Measurements from ENCODE around the gene JPH3.
"Not testable (repeated sequence)": the region's sequence is repeated elsewhere in the genome, so short reads cannot be mapped to it uniquely, and the experiment has no call there.

JPH3 gene

DNA sequence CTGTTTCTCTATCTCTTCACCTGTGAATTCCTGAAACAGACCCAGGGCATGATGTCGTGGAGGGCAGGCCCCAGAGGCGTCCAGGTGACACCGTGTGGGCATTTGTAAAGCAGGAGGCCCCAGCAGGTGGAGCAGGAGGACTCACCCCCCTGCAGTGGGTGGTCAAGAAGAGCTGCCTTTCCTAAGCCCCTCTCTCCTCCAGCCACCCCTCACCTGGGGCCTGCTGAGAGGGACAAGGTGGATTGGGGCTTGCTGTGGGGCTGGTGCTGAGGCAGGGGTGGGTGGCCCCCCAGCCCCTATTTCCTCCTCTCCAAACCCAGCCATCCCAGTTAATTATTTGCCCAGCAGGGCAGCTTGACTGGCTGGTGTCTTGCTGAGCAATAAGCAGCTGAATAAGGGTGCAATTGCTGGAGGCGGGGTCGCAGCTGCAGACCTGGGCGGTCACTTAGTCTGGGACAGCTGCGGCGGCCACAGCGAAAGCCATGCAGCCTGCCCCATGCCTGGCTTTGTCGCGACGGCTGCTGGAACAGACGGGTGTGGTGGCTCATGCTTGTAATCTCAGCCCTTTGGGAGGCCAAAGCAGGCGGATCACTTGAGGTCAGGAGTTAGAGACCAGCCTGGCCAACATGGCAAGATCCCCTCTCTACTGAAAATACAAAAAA is 56.4 kb downstream of the JPH3 start:
- no peak for DNase-seq

DNA sequence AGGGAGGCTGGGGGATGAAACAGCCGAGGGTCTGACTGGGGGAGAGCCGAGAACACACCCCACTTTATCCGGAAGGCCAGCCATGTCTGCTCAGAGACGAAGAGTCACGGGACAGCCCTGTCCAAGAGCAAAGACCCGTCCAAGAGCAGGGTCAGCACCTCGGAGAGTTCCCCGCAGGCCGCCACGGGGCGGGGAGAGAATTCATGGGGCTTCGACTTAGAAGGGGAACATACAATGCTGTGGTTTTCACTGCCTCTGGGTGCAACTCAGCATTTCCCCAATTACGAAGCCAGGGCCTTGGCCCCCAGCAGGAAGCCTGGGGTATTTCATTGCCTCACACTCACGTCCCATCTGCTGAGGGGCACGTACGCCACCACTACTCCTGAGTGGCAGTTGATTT is 59.3 kb downstream of the JPH3 start:
- no peak for DNase-seq

DNA sequence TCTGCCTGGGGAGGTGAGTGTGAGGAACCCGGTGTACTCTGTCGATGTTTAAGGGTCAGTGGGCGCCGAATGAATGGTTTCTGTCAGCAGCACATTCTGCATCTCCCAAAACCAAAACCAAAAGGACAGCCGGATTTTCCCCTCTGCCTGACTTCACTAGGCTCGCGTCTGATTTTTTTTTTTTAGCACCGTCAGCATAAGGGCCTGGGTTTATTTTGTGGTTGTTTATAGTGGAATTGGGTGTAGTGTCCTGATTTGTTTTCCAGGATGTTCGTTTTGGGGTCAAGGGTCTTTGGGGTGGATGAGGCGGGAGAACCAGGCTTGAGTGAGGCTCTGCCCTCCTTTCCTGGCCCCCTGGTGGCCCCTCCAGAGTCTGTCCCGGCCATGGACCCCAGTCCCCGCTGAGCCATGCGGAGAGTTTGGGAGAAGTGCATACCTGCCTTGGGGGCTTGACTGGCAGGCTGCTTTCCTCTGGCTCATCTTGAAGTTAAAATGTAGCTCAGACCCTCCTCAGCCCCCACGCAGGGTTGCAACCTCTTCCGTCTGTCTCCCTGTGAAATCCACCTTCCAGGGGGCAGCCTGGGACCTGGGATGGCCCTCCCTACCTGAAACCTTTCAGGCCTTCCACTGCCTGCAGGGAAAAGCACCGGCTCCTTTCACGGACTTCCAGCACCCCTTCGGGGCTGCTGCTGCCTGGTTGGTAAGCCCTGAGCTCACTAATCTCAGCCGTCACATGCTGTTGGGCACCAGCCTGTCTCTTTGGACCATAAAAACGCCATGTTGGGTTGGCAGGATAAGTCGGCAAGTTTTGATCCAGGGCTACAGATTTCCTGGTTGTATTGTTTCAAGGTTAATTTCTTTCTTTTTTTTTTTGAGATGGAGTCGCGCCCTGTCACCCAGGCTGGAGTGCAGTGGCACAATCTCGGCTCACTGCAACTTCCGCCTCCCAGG is 60.2 kb downstream of the JPH3 start:
- no peak for DNase-seq

DNA sequence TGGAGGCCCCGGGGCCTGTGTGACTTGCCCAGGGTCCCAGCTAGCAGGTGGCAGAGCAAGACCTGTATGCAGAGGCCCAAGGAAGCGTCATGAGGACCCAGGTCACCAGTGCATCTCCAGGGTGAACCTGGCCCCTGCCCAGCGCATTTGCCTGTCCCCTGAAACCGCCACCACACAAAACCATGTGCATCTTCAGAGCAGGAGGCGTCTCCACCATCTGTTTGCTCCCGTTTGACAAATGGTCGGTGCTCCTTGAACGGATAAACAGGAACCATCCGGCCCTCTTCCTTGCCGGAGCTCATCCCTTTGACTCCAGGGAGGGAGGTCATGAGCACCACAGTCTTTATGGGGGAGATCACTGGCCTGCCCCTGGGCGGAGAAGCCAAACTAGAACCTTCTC is 62.5 kb downstream of the JPH3 start:
- DNase-seq = no peak

DNA sequence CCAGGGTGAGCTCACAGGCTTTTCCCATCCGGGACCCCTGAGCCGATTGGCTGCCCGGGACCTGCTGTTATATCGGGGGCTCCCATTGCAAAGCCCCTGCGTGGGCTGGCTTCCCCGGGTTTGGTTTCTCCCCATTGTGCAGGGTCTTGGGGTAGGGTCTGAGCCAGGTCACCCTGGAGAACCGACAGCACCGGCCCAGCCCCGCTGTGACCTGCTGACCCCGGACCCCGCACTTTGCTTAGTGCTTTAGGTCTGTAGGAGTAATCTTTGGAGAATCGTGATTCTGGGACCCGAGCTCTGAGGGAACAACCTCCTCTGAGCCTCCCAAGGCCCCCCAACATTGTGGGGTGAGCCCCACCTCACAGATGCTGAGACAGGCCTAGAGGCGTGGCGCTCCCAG is 62.9 kb downstream of the JPH3 start:
- no peak for DNase-seq

DNA sequence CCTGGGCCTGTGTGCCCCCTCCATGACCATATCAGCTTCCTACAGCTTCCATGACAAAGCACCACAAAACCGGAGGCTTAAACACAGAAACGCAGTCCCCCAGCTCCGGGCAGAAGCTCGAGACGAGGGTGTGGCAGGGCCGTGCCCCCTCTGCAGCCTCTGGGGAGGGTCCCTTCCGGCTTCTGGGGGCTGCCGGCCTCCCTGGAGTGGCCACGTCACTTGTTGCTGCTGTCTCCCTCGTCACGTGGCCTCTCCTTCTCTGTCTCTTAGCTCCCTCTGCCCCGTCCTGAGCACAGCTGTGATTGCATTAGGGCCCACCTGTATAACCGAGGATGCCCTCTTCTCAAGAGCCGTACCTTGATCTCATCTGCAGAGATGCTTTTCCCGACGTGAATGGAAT is 64.6 kb downstream of the JPH3 start:
- DNase-seq = no peak

DNA sequence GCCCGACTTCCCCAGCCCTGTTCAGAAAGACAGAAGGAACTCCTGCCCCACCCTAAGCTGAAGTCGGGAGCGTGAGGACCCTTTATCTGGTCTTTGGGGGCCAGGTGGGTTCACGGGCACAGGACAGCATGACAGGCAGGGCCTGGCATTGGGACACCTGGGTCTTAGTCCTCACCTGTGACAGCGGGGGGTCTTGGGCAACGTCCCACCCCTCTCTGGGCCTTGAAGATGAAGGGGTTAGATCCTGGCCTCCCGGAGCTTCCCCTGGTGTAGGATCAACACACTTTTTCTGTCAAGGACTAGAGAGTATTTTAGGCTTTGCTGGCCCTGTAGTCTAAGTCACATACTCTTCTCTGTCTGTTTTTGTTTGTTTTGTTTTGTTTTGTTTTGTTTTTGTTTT is 65.1 kb downstream of the JPH3 start:
- DNase-seq = no peak

DNA sequence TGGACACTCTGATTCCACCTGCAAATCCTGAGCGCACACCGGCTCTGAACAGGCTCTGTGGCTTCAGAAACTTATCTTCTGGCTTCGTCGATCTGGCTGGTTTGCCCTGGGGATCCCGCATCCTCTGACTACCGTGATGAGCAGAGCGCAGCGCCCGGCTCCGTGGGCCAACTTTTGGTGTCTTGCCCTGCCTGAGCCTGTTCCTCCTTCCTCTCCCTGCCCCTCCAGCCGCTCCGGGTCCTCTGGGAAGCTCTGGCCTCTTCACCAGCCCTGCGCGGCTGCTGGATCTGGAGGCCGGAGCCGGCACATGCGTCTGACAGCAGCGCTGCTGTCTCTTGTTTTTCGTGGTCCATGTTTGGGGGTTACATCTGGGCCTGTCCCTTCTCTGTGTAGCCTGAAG is 65.6 kb downstream of the JPH3 start:
- DNase-seq = no peak

DNA sequence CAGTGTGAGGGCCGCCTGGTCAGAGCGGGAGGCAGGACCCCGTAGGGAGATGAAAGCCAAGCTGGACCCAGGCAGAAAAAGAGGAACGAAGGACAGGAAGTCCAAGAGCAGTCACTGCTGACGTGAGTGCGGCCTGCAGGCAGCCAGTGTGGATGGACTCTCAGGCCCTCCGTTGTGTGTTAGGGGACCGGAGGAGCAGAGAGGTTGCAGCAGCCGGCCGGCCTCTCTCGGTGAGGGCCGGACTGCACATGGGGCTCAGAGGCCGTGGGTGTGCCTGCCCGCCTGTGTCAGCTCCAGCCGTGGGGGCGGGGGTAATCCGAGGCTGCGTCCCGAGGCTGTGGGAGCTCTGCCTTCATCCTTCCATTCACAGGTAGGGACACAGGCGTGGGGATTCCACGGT is 67.4 kb downstream of the JPH3 start:
- DNase-seq = no peak

DNA sequence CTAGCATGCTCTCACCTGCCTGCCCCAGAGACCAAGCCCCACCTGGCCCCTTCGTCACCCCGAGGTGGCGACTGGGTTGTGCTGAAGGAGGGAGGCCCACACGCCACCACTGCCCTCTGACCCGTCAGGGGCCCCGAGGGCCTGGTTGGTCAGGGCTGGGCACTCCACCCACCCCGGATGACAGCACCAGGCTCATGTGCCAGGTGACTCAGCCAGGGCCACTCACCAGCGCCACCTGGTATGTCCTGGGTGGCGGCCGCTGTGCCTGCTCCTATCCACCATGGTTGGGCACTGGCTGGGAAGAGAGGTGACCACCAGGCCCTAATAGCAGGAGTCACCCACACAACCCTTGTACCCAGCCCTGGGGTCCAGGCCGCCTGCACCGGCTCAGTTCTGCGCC is 68.9 kb downstream of the JPH3 start:
- no peak for DNase-seq

DNA sequence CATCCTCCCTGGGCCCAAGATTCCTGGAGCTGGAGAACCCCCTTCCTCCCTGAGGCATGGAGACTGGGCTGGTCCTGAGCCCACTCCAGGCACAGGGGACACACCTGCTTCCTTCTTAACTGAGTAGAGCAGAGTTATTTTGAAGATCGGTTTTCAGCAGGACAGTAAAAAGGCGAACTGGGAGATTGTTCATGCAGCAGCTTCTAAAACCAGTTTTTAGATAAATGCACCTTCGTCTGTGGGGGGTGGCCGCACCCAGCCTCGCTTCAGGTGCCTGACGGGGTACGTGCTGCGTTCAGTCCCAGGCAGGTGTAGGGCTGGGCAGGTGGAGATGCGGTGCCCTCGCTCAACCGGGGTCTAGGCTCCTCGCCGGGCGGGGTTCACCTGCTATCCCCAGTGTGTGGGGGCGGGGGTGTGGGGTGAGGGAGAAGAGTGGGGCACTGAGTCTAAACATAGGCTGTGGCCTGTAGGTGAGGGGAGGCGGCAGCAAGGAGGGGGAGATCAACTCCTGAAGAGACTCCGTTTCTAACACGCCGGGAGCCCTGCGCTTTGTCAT is 69.5 kb downstream of the JPH3 start:
- DNase-seq = no peak

DNA sequence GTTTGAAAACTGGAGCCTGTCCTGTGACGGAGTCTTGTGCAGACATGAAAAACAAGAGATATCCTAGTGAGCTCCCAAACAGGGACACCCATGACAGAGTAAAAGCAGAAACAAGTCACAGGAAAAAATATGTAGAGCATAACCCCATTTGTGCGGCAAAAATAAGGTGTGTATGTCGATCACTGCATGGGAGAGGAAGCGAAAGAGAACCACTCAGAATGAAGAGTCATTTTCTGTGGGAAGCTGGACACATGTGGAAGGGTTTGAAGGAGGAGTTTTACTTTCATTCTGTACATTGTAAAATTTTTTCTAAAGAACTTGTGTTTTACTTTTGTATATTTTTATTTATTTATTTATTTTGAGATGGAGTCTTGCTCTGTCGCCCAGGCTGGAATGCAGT is 72.1 kb downstream of the JPH3 start:
- no peak for DNase-seq

DNA sequence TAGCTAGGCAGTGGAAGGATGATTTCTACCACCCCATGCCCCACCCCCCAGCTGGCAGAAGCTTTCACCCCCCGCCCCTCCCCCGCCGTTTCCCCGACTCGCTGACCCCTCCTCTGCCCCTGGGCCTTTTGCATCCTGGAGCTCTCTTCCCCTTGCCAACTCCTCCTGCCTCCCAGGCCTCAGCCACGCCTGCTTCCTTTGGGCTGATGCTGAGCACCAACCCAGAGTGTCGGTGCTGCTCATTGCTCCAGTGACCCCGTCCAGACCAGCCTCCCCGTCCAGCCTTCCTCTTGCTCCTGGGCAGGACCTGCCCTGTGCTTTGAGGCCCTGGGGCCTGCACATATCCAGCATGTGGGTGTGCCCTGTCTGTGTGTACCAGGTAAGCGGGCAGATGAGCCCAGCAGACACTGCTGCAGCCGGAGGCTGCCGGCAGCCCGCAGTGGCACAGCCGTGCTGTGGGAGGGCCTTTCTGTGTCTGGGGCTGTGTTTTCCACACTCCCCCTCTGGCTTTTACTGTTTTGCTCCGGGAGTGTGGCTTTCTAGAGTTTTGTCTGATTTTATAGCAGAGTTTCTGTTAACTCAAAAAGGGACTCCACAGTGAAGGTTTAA is 72.9 kb downstream of the JPH3 start:
- no peak for DNase-seq

DNA sequence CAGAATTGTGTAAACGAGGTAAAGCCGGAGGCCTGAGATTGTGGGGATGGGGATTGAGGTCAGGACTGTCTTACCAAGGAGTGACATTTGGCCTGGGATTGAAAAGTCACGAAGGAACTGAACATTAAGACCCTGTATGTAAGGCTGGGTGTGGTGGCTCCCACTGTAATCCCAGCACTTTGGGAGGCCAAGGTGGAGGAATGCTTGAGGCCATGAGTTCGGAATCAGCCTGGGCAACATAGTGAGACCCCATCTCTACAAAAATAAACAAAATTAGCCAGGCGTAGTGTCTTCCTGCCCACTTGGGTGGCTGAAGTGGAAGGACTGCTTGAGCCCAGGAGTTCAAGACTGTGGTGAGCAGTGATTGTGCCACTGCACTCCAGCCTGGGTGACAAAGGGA is 75.5 kb downstream of the JPH3 start:
- no peak for DNase-seq

DNA sequence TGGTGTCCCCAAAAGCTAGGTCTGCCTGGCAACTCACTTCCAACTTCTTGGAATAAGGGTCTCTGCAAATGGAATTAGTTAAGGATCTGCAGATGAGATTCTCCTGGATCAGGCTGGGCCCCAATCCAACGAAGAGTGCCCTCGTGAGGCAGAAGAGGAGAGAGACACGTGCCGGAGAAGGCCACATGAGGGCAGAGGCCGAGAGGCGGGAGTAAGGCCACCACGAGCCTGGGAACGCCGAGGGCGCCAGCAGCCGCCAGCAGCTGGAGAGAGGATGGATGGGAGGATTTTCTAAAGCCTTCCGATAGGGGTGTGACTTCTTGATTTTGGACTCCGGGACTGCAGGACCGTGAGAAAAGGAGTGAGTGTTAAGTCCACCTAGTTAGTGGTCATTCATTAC is 76.3 kb downstream of the JPH3 start:
- DNase-seq = no peak

DNA sequence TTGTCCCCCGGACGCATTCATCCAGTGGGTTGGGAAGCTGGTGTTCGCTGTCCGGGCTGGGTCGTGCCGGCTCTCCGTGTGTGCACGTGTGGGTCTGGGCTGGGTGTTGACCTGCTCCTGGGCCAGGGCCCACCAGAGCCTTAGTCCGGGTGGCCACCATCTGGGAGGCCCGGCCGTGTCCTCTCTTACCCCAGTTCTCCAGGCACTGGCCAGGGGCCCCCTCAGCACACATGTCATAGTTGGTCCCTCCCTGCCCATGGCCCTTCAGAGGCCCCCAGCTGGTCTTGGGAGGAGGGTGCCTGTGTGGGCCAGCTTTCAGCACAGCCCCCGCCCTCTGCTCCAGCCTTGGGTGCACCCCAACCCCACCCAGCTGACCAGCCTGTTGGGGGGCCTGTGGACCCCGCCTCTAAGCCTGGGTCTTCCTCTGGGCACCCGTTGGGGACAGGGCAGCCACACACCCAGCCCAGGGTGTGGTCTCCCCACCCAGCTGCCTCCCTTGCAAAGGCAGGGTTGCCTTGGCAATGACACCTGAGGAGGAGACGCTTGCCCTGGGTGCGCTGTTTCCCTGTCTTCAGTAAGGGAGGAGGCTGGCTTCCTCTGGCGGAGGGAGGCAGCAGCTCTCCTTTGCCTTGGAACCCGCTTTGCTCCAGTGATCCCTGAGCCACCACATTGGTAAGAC is 77.4 kb downstream of the JPH3 start:
- no peak for DNase-seq

DNA sequence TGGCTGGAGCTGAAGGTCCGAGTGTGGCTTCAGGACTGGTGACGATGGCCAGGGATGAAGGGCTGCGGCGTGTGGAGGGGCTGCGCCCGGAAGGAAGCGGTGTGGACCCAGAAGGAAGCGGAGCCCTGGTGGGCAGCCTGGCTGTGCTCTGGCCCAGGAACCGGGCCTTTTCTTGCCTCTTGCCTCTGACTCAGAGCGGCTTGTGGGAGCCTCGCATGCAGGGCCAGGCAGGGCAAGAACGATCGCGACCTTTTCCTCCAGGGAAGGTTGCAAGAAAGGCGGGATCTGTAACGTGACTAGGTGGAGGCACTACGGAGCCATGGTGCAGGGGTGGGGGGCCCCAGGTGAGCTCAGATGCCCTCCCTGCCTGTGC is 78.0 kb downstream of the JPH3 start:
- DNase-seq = no peak

DNA sequence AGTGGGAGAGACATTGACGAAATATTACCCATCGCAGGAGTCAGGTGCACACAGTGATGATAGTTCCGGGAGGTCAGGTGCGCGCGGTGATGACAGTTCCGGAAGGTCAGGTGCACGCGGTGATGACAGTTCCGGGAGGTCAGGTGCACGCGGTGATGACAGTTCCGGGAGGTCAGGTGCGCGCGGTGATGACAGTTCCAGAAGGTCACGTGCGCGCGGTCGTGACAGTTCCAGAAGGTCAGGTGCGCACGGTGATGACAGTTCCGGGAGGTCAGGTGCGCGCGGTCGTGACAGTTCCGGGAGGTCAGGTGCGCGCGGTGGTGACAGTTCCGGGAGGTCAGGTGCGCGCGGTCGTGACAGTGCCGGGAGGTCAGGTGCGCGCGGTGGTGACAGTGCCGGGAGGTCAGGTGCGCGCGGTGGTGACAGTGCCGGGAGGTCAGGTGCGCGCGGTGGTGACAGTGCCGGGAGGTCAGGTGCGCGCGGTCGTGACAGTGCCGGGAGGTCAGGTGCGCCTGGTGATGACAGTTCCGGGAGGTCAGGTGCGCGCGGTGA is 78.8 kb downstream of the JPH3 start:
- DNase-seq = not testable (repeated sequence)

DNA sequence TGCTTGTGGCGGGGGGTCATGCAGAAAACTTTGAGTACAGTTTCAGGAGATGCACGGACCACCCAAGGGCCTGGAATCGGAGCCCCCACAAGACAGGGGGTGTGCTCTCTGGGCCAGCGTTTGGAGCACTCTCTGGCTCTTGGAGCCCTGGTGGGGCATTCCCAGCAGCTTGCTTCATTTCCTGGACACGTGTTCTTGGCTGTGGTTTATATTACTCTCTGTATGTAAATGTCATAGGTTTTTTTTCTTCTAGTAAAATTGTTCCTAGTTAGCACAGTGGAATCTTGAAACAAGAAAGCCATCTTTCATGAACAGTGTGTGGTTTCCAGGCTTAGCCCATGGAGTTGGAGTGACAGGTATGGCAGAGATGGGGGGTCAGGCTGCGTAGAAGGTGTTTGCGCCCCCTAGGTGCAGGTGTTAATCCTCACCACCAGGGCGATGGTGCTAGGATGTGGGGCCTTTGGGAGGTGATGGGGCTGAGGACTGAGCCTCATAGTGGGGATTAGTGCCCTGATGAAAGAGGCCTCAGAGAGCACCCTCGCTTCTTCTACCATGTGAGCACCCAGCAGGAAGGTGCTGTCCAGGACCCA is 79.8 kb downstream of the JPH3 start:
- DNase-seq = no peak

DNA sequence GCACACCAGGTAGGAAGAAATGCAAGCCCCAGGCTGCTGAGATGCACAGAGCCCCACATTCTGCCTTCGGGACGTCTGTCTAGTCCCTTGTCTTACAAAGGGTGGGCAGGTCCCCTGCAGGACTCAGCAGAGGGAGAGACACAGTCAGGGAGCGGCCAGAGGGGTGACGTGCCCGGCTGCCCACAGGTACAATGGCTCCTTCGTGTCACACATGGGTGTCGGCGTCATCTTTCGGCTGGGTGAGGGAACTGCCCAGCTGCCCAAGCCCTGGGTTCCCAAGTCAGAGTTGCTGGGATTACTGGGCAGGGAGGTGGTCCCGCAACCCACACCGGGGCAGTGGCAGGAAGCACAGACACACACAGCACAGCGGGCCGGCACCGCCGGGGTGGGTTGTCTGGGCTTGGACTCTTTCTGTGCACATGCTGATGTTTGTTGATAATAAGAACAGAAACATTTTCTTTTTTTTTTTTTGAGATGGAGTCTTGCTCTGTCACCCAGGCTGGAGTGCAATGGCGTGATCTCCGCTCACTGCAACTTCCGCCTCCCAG is 80.6 kb downstream of the JPH3 start:
- no peak for DNase-seq

DNA sequence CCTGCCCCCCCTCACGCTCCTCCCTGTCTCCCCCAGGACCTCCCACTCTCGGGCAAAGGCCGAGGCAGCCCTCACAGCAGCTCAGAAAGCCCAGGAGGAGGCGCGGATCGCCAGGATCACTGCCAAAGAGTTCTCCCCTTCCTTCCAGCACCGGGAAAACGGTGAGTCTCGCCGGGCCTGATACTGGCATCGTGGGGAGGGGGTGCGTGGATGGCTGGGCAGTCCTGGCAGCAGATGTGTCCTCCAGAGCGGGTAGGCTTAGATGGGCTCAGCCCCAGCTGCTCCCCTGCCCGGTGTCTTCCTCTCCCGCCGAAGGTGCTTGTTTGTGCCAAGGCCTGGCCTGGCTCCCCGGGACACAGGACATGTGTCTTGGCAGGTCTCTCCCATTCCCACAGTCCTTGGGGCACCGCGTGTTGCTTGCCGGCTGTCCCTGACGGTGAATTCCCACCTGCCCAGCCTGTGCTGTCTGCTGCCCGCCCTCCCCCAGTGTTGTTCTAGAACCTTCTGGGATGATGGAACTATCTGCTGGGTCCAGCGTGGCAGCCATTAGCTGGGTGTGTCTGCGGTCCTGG is 81.9 kb downstream of the JPH3 start:
- DNase-seq = no peak
